H1 (cell line): ENCODE results near the gene TMEM266. TPM values are rescaled to one million over a fixed set of nuclear protein-coding genes. Genes with fewer than 3 reads are reported as not detected.

Experiments used
- CTCF ChIA-PET: fragments of 300-600 bp; sonication (Branson Sonifier 250); formaldehyde crosslinking; loops from one replicate; lab custom pipeline; 2021; ENCODE audit not compliant: partially characterized antibody; lab: Charles Lee
- POLR2A ChIA-PET: fragments of 300-600 bp; sonication (Branson Sonifier 250); formaldehyde crosslinking; loops from one replicate; lab custom pipeline; 2021; ENCODE audit warnings: inconsistent platforms; ENCODE audit not compliant: partially characterized antibody; lab: Charles Lee
- DNase-seq, 2 experiments: peaks; one replicate each; pipeline versions ENCODE4 v3.0.0 to v3.0.0-alpha.2; 2010 to 2022; ENCODE audit warnings: low spot score in 2 of 2, low read depth in 1 of 2, mixed read lengths in 1 of 2
- FAIRE-seq: peaks from 2 replicates; lab custom pipeline; 2011; peaks lifted over from hg19 to GRCh38; lab: Jason Lieb, UNC
- H2AFZ ChIP-seq: 2 replicates; pipeline ENCODE4 v1.8.1; 2012; ENCODE audit warnings: low read length, inconsistent platforms
- H2AK5ac ChIP-seq: 2 replicates; pipeline ENCODE4 v1.6.1; 2013; ENCODE audit warnings: low read depth, low read length
- H2BK120ac ChIP-seq: replicated peaks from 2 replicates; pipeline ENCODE3; 2013; ENCODE audit warnings: low read depth, low read length, inconsistent platforms
- H2BK12ac ChIP-seq: 2 replicates; pipeline ENCODE4 v1.6.1; 2013; ENCODE audit warnings: low read depth, low read length
- H2BK15ac ChIP-seq: 2 replicates; pipeline ENCODE4 v1.6.1; 2013; ENCODE audit warnings: low read length
- H2BK20ac ChIP-seq: 2 replicates; pipeline ENCODE4 v1.6.1; 2013; ENCODE audit warnings: low read length
- H2BK5ac ChIP-seq: 2 replicates; pipeline ENCODE4 v1.6.1; 2013; ENCODE audit warnings: low read depth, low read length
- H3K14ac ChIP-seq: 2 replicates; pipeline ENCODE4 v1.6.1; 2013; ENCODE audit warnings: inconsistent platforms; ENCODE audit not compliant: insufficient read length
- H3K18ac ChIP-seq: 2 replicates; pipeline ENCODE4 v1.6.1; 2013; ENCODE audit warnings: low read length; ENCODE audit errors: extremely low read depth
- H3K23ac ChIP-seq: 2 replicates; pipeline ENCODE4 v1.6.1; 2013; ENCODE audit warnings: inconsistent platforms; ENCODE audit not compliant: insufficient read length
- H3K23me2 ChIP-seq: 2 replicates; pipeline ENCODE4 v1.6.1; 2013; ENCODE audit warnings: low read depth, low read length
- H3K27ac ChIP-seq: 2 replicates; pipeline ENCODE4 v1.6.1; 2011; ENCODE audit warnings: low read depth, low read length, inconsistent platforms
- H3K27me3 ChIP-seq, 4 experiments: replicated peaks in 1 of 4; 1 replicate in 1 of 4; 2 replicates in 3 of 4; pipeline versions ENCODE4 v1.6.1 to v1.8.1; 2011 to 2013; ENCODE audit warnings: low read length in 3 of 4, mild to moderate bottlenecking in 3 of 4, inconsistent platforms in 2 of 4, mixed read lengths in 2 of 4, moderate library complexity in 1 of 4; ENCODE audit not compliant: control insufficient read depth in 3 of 4, insufficient read depth in 3 of 4; ENCODE audit errors: extremely low read depth in 1 of 4
- H3K36me3 ChIP-seq, 4 experiments: 2 replicates each; pipeline versions ENCODE4 v1.6.1 to v1.8.1; 2011 to 2013; ENCODE audit warnings: mild to moderate bottlenecking in 4 of 4, low read length in 3 of 4, moderate library complexity in 2 of 4, control low read depth in 1 of 4, inconsistent platforms in 1 of 4; ENCODE audit not compliant: insufficient read depth in 4 of 4, control insufficient read depth in 2 of 4
- H3K4ac ChIP-seq: replicated peaks from 2 replicates; pipeline ENCODE3; 2013; ENCODE audit warnings: low read length, low read depth, mixed read lengths, inconsistent platforms; ENCODE audit not compliant: insufficient read length
- H3K4me1 ChIP-seq, 4 experiments: replicated peaks in 1 of 4; 1 replicate in 1 of 4; 2 replicates in 3 of 4; pipeline versions ENCODE4 v1.6.1 to v1.8.1; 2011 to 2013; ENCODE audit warnings: low read length in 3 of 4, inconsistent platforms in 2 of 4, mixed read lengths in 1 of 4; ENCODE audit not compliant: insufficient read depth in 4 of 4, control insufficient read depth in 3 of 4
- H3K4me2 ChIP-seq, 2 experiments: 2 replicates each; pipeline versions ENCODE4 v1.6.1 to v1.8.1; 2011 to 2013; ENCODE audit warnings: low read depth in 2 of 2, low read length in 2 of 2, control low read depth in 1 of 2, inconsistent platforms in 1 of 2, mild to moderate bottlenecking in 1 of 2; ENCODE audit not compliant: insufficient read depth in 1 of 2
- H3K4me3 ChIP-seq, 4 experiments: fragments of 200-600, 300-600 bp in 1 of 4; sonication (generic), shearing (Covaris generic), sonication (Bioruptor Twin) in 1 of 4; 2 replicates each; pipeline versions ENCODE4 v1.5.1 to v1.8.1; 2011 to 2016; ENCODE audit warnings: low read length in 4 of 4, low read depth in 3 of 4, control low read depth in 2 of 4, inconsistent platforms in 2 of 4, mild to moderate bottlenecking in 2 of 4, mixed read lengths in 1 of 4, moderate library complexity in 1 of 4; ENCODE audit not compliant: insufficient read depth in 2 of 4; ENCODE audit errors: extremely low read depth in 1 of 4
- H3K56ac ChIP-seq: replicated peaks from 2 replicates; pipeline ENCODE3; 2013; ENCODE audit warnings: low read depth, mild to moderate bottlenecking, mixed read lengths, low read length, inconsistent platforms; ENCODE audit not compliant: insufficient read length
- H3K79me1 ChIP-seq: 2 replicates; pipeline ENCODE4 v1.6.1; 2013; ENCODE audit warnings: low read depth, low read length, control low read depth
- H3K79me2 ChIP-seq, 2 experiments: 2 replicates each; pipeline versions ENCODE4 v1.6.1 to v1.8.1; 2012 to 2013; ENCODE audit warnings: low read length in 2 of 2, mild to moderate bottlenecking in 2 of 2, inconsistent platforms in 1 of 2; ENCODE audit not compliant: insufficient read depth in 2 of 2, control insufficient read depth in 1 of 2
- H3K9ac ChIP-seq, 4 experiments: replicated peaks in 1 of 4; 1 replicate in 1 of 4; 2 replicates in 3 of 4; pipeline versions ENCODE4 v1.6.1 to v1.8.1; 2011 to 2013; ENCODE audit warnings: low read depth in 3 of 4, low read length in 3 of 4, control low read depth in 2 of 4, mild to moderate bottlenecking in 2 of 4, moderate library complexity in 2 of 4, inconsistent platforms in 1 of 4; ENCODE audit errors: extremely low read depth in 1 of 4
- H3K9me3 ChIP-seq, 2 experiments: 2 replicates each; pipeline versions ENCODE4 v1.6.1 to v1.8.1; 2012 to 2013; ENCODE audit warnings: mild to moderate bottlenecking in 2 of 2, moderate library complexity in 2 of 2, control low read depth in 1 of 2, inconsistent platforms in 1 of 2, low read depth in 1 of 2, low read length in 1 of 2, mixed read lengths in 1 of 2; ENCODE audit not compliant: insufficient read depth in 2 of 2
- H4K20me1 ChIP-seq, 2 experiments: replicated peaks in 1 of 2; 2 replicates each; pipeline versions ENCODE3 to v1.8.1; 2011 to 2013; ENCODE audit warnings: inconsistent platforms in 2 of 2, low read length in 2 of 2, mild to moderate bottlenecking in 1 of 2; ENCODE audit not compliant: insufficient read depth in 2 of 2, control insufficient read depth in 1 of 2
- H4K5ac ChIP-seq: 2 replicates; pipeline ENCODE4 v1.6.1; 2013; ENCODE audit warnings: low read length, low read depth, mixed read lengths, inconsistent platforms; ENCODE audit not compliant: insufficient read length
- H4K8ac ChIP-seq: 2 replicates; pipeline ENCODE4 v1.8.0; 2013; ENCODE audit warnings: mild to moderate bottlenecking, moderate library complexity, low read length, inconsistent platforms; ENCODE audit not compliant: insufficient read depth; ENCODE audit errors: extremely low read depth
- H4K91ac ChIP-seq: replicated peaks from 2 replicates; pipeline ENCODE3; 2013; ENCODE audit warnings: low read length, mixed read lengths, inconsistent platforms; ENCODE audit not compliant: insufficient read length
- ASH2L ChIP-seq: fragments of 200-600, 300-600 bp; sonication (generic); IDR thresholded peaks from one replicate; pipeline ENCODE4 v1.7.1; 2017; ENCODE audit warnings: low read length
- E2F6 ChIP-seq: IDR thresholded peaks from 2 replicates; pipeline ENCODE4 v1.6.1; 2012; ENCODE audit warnings: inconsistent platforms
- MAX ChIP-seq: IDR thresholded peaks from 2 replicates; pipeline ENCODE4 v1.6.1; 2012; ENCODE audit warnings: inconsistent platforms
- WGBS, 2 experiments: shearing (Covaris generic) in 1 of 2; methylation state at CpG; one replicate each; pipeline versions ENCODE4 v1.1.6 to v1.1.7; 2013 to 2015; ENCODE audit warnings: low lambda C conversion rate in 2 of 2, mixed read lengths in 2 of 2, inconsistent platforms in 1 of 2, low coverage in 1 of 2, missing lambda C conversion rate in 1 of 2; ENCODE audit not compliant: insufficient replicate concordance in 2 of 2, insufficient coverage in 1 of 2, insufficient read length in 1 of 2; ENCODE audit errors: extremely low coverage in 1 of 2, missing lambda C conversion rate in 1 of 2; 5-methylcytosine and 5-hydroxymethylcytosine counted together
- polyA plus RNA-seq, 7 experiments: library from polyadenylated mRNA; depleted of rRNA in 3 of 7; stranded (reverse) in 5 of 7; unstranded in 2 of 7; fragments of >200 nt in 5 of 7; fragments of 200-250 nt in 2 of 7; gene quantifications; 1 replicate in 5 of 7; 2 replicates in 1 of 7; 4 replicates in 1 of 7; pipeline versions ENCODE4 v1.2.1 to v1.2.3, GENCODE V29; 2011 to 2013; ENCODE audit warnings: missing spikeins in 2 of 7, mixed read lengths in 2 of 7
- total RNA-seq: library from RNA; stranded (reverse); fragmentation: NEBNext Ultra II Directional; extraction: Animal tissue kit (Norgen Biotek cat#: 25700); gene quantifications from 2 replicates; pipeline ENCODE4 v1.2.1, GENCODE V29; 2021

Gene TMEM266
- total and polyA plus RNA-seq, 2 of the 8 experiments (the other 6 are each of a cell fraction or from before 2014, with no cell fraction given), result 2.6 TPM

GRCh38 chr15:76175442-76175841 is 115.7 kb downstream of the TMEM266 start:
- FAIRE-seq (no peak), DNase-seq (no peak)
- H3K9me3 ChIP-seq, result no peaks in the 10 kb centered on the region
- H4K5ac ChIP-seq, result no peak overlapping the region
- no peak overlapping the region for H3K56ac ChIP-seq
- H3K4me1 ChIP-seq, result 0 out of 7 replicates have a peak, but pooled peaks cover 0 to 3% (median 0%) of the 10 kb centered on the region in 4 experiments
- ChIA-PET POLR2A (interaction anchor here (0.9 to 1.1 kb wide), 2 partner anchors 9 to 13 kb away, joined by 3 read pairs; no protein-coding TSS in a partner anchor), CTCF (interaction anchor here (0.7 to 4.5 kb wide), 5 partner anchors 11 to 159 kb away, joined by 3 to 23 read pairs (median 3); no protein-coding TSS in a partner anchor)
- no peak overlapping the region for H2BK20ac ChIP-seq
- H4K91ac ChIP-seq, result no peak overlapping the region
- H3K27me3 ChIP-seq, result no peaks in the 10 kb centered on the region; a peak in 1 of 7 replicates
- H3K4ac ChIP-seq, result no peak overlapping the region
- no peak overlapping the region for H2BK5ac ChIP-seq
- no peak overlapping the region for H3K4me2 ChIP-seq
- H3K9ac ChIP-seq, result no peak overlapping the region
- H2BK120ac ChIP-seq, result no peak overlapping the region
- H3K23ac ChIP-seq, result no peak overlapping the region
- H3K27ac ChIP-seq, result no peak overlapping the region
- no peak overlapping the region for H3K14ac ChIP-seq
- H3K79me1 ChIP-seq, result no peaks in the 10 kb centered on the region
- no peak overlapping the region for H2BK15ac ChIP-seq
- no peak overlapping the region for H4K8ac ChIP-seq
- no peaks in the 10 kb centered on the region for H4K20me1 ChIP-seq
- no peaks in the 10 kb centered on the region for H3K36me3 ChIP-seq
- TF ChIP-seq E2F6, result no peak
- TF ChIP-seq MAX, result no peak
- no peak for TF ChIP-seq ASH2L
- H2BK12ac ChIP-seq, result no peak overlapping the region
- no peaks in the 10 kb centered on the region for H3K79me2 ChIP-seq
- H2AFZ ChIP-seq, result no peak overlapping the region
- no peak overlapping the region for H3K4me3 ChIP-seq
- no peak overlapping the region for H3K18ac ChIP-seq
- H2AK5ac ChIP-seq, result no peak overlapping the region
- H3K23me2 ChIP-seq, result no peaks in the 10 kb centered on the region
- 83% methylated on average over 8 of the region's 8 CpGs; no CpG with 5 or more reads in 1 of the 2 experiments for WGBS, 2 experiments
